Cerebellar nuclear complex (tissue), 1 donor: Measurements from ENCODE around the gene TCF19.

Experiments
- DNase-seq, 2 experiments: peaks; one replicate each; lab custom pipeline; 2025; lab: John Stamatoyannopoulos, UW

The TCF19 gene

DNA sequence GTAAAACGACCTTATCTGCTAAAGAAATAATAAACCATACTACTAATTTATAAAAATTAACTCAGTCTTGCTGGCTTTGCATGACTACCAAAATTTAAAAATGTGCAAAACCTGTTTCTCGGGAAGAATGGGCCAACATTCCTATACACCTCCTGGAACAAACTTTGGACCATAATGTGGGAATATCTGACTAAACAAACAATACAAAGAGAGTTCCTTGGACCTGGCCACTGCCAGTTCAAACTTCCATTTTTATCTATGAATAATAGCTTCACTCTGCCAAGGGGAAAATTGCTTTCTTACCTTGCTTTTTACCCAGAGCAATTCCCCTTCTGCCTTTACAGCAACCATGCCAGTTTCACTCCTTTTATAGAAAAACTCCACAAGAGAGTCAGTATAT, 50.7 kb downstream of the TCF19 start:
- DNase-seq = no peak

GRCh38 chr6:31210123-31210522, 51.7 kb downstream of the TCF19 start:
- DNase-seq = no peak

GRCh38 chr6:31210741-31211532, 52.5 kb downstream of the TCF19 start:
- DNase-seq = no peak
